PC-3 (cell line): Measurements from ENCODE around the gene TRAPPC13. TPM values are rescaled to one million over a fixed set of nuclear protein-coding genes. Genes with fewer than 3 reads are reported as not detected.
"Not testable (repeated sequence)": the region's sequence is repeated elsewhere in the genome, so short reads cannot be mapped to it uniquely, and the experiment has no call there.

Experiments
- ATAC-seq: fragments of 200-7000 bp; cut with Tn5 transposase; 2 replicates; pipeline ENCODE4 v1.9.1; 2020; ENCODE audit warnings: mild to moderate bottlenecking, moderate library complexity
- BruUV-seq: library from RNA; stranded (reverse); fragments of 400-500 nt; replicated peaks from 2 replicates; lab custom pipeline; 2021; lab: Mats Ljungman, UMichigan
- CTCF ChIA-PET: fragments of 300-600 bp; sonication (Branson Sonifier 250); formaldehyde crosslinking; loops from one replicate; lab custom pipeline; 2022; ENCODE audit warnings: antibody characterized with exemption; lab: Charles Lee
- POLR2A ChIA-PET: fragments of 300-600 bp; sonication (Branson Sonifier 250); formaldehyde crosslinking; loops from one replicate; lab custom pipeline; 2022; ENCODE audit warnings: antibody characterized with exemption; ENCODE audit not compliant: unreplicated experiment; lab: Charles Lee
- DNase-seq: peaks from one replicate; pipeline ENCODE4 v3.0.0-alpha.2; 2015
- H2AFZ ChIP-seq: fragments of 300-600 bp; sonication (generic); 2 replicates; pipeline ENCODE4 v1.6.0; 2016; ENCODE audit warnings: antibody characterized with exemption, low read length
- H3F3A ChIP-seq: fragments of 300-600 bp; sonication (generic); one replicate; pipeline ENCODE4 v1.6.0; 2017; ENCODE audit warnings: antibody characterized with exemption, low read length, control low read depth, mild to moderate bottlenecking; ENCODE audit not compliant: unreplicated experiment
- H3K27ac ChIP-seq: fragments of 300-600 bp; sonication (generic); 2 replicates; pipeline ENCODE4 v1.5.1; 2016; ENCODE audit warnings: mild to moderate bottlenecking, low read length
- H3K27me3 ChIP-seq: fragments of 300-600 bp; sonication (generic); 2 replicates; pipeline ENCODE4 v1.6.1; 2016; ENCODE audit warnings: low read length, mixed read lengths
- H3K36me3 ChIP-seq: fragments of 300-600 bp; sonication (generic); 2 replicates; pipeline ENCODE4 v1.6.1; 2016; ENCODE audit warnings: low read depth, mixed run types, low read length, mixed read lengths
- H3K4me1 ChIP-seq: fragments of 300-600 bp; sonication (generic); 2 replicates; pipeline ENCODE4 v1.5.1; 2016; ENCODE audit warnings: low read length; ENCODE audit not compliant: insufficient read depth
- H3K4me2 ChIP-seq: fragments of 300-600 bp; sonication (generic); 2 replicates; pipeline ENCODE4 v1.6.0; 2016; ENCODE audit warnings: low read length
- H3K4me3 ChIP-seq: fragments of 300-600 bp; sonication (generic); 2 replicates; pipeline ENCODE4 v1.5.1; 2016; ENCODE audit warnings: mild to moderate bottlenecking, low read length, mixed read lengths
- H3K79me2 ChIP-seq: fragments of 300-600 bp; sonication (generic); 2 replicates; pipeline ENCODE4 v1.6.1; 2017; ENCODE audit warnings: low read length, mixed read lengths
- H3K9ac ChIP-seq: fragments of 300-600 bp; sonication (generic); 2 replicates; pipeline ENCODE4 v1.6.0; 2016; ENCODE audit warnings: mild to moderate bottlenecking, low read length
- H3K9me2 ChIP-seq: fragments of 300-600 bp; sonication (generic); replicated peaks from 2 replicates; pipeline ENCODE4 v1.6.1; 2016; ENCODE audit warnings: mixed run types, low read length, mixed read lengths
- H3K9me3 ChIP-seq: fragments of 300-600 bp; sonication (generic); 2 replicates; pipeline ENCODE4 v1.6.1; 2016; ENCODE audit warnings: low read length, mixed read lengths
- H4K20me1 ChIP-seq: fragments of 300-600 bp; sonication (generic); 2 replicates; pipeline ENCODE4 v1.6.1; 2016; ENCODE audit warnings: low read length, mixed read lengths
- CTCF ChIP-seq: fragments of 300-600 bp; sonication (generic); conservative IDR thresholded peaks from 2 replicates; pipeline ENCODE4 v1.5.1; 2017; ENCODE audit warnings: antibody characterized with exemption, low read depth, mild to moderate bottlenecking, low read length
- EZH2 ChIP-seq: fragments of 300-600 bp; sonication (generic); IDR thresholded peaks from one replicate; pipeline ENCODE4 v1.6.1; 2017; ENCODE audit warnings: antibody characterized with exemption, mild to moderate bottlenecking, low read length; ENCODE audit not compliant: unreplicated experiment
- EZH2phosphoT487 ChIP-seq: fragments of 300-600 bp; sonication (generic); IDR thresholded peaks from 2 replicates; pipeline ENCODE4 v1.6.1; 2018; ENCODE audit warnings: mild to moderate bottlenecking, antibody characterized with exemption, low read length, borderline replicate concordance
- intact Hi-C: fragments of 100-400 bp; cut with micrococcal nuclease; formaldehyde crosslinking; loops from 2 replicates; pipeline ENCODE4 v1.9.0; 2023
- total RNA-seq: library from RNA; depleted of rRNA; stranded (reverse); fragments of >200 nt; gene quantifications from 2 replicates; pipeline ENCODE4 v1.2.3, GENCODE V29; 2014

The TRAPPC13 gene
- total RNA-seq, 1 experiment from 2014 or later, result 6.6 TPM

- H3K4me3 ChIP-seq, result no peak overlapping the region
- ChIA-PET CTCF (no interaction called here), POLR2A (no interaction called here)
- H3K9me2 ChIP-seq, result no peaks in the 10 kb centered on the region
- peaks cover 10% of the 10 kb centered on the region; the same call in 1 of the 2 replicates for H3K4me1 ChIP-seq
- no peaks in the 10 kb centered on the region for H3K36me3 ChIP-seq
- intact Hi-C loops, result no loop called here
- H3K27me3 ChIP-seq, result no peaks in the 10 kb centered on the region
- TF ChIP-seq EZH2phosphoT487 (no peak), CTCF (no peak), EZH2 (no peak)
- H3K27ac ChIP-seq, result no peak overlapping the region
- no TSS peak for BruUV-seq
- H3K9me3 ChIP-seq, result no peaks in the 10 kb centered on the region
- H3F3A ChIP-seq, result no peaks in the 10 kb centered on the region
- no peaks in the 10 kb centered on the region for H3K79me2 ChIP-seq
- DNase-seq, result no peak
- no peak for ATAC-seq
- 0 out of 2 replicates have a peak overlapping the region, but pooled peaks have one; percentile 13 for H3K4me2 ChIP-seq
- H3K9ac ChIP-seq, result no peak overlapping the region
- H4K20me1 ChIP-seq, result no peaks in the 10 kb centered on the region
- no peak overlapping the region for H2AFZ ChIP-seq
Measured at GRCh38 chr5:65612298-65612907, 12.4 kb upstream of the TRAPPC13 start.

DNA sequence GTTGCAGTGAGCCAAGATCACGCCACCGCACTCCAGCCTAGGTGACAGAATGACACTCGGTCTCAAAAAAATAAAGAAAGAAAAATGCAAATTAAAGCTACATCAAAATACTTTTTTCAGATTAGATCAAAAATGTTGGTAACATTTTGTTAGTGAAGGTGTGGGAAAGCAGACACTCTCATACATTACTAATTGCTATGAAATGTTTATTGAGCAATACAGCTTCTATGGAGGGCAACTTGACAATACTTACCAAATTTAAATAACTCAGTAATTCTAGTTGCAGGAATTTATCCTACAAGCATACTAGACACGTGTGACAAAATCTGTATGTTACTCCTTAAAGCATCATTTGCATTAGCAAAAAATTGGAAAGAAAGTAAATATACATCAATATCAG, 4.8 kb upstream of the TRAPPC13 start:
- Histone ChIP-seq H3K4me2 (no peak overlapping the region), H3K4me1 (0 out of 2 replicates have a peak, but pooled peaks cover 7% of the 10 kb centered on the region), H3K36me3 (no peaks in the 10 kb centered on the region), H4K20me1 (no peaks in the 10 kb centered on the region), H3K79me2 (peaks cover 21% of the 10 kb centered on the region), H3K9ac (no peak overlapping the region), H3K27me3 (no peaks in the 10 kb centered on the region), H3K9me3 (no peaks in the 10 kb centered on the region), H2AFZ (no peak overlapping the region), H3K4me3 (no peak overlapping the region), H3K27ac (no peak overlapping the region), H3F3A (no peaks in the 10 kb centered on the region), H3K9me2 (no peaks in the 10 kb centered on the region)
- ATAC-seq (no peak), DNase-seq (no peak)
- CTCF ChIA-PET, result no interaction called here
- intact Hi-C loops, result no loop called here
- TF ChIP-seq EZH2phosphoT487 (no peak), EZH2 (no peak), CTCF (no peak)
- BruUV-seq, result no TSS peak
- POLR2A ChIA-PET, result no interaction called here

DNA sequence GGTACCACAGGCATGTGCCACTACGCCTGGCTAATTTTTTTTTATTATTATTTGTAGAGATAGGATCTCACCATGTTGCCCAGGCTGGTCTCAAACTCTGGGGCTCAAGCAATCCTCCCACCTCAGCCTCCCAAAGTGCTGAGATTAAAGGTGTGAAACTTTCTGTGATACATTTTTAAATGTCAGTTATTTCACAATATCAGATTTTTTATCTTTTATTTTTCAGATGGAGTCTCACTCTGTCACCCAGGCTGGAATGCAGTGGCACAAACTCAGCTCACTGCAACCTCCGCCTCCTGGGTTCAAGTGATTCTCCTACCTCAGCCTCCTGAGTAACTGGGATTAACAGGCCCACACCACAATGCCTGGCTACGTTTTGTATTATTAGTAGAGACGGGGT, 2.9 kb upstream of the TRAPPC13 start:
- H2AFZ ChIP-seq, H3K27me3 ChIP-seq, H3K4me1 ChIP-seq, H3K9ac ChIP-seq, H4K20me1 ChIP-seq, DNase-seq, H3K9me3 ChIP-seq, ATAC-seq, CTCF ChIA-PET, intact Hi-C loops, H3K9me2 ChIP-seq, H3K27ac ChIP-seq, H3K36me3 ChIP-seq, H3F3A ChIP-seq, BruUV-seq, H3K4me2 ChIP-seq, H3K4me3 ChIP-seq: not testable (repeated sequence)
- POLR2A ChIA-PET, result interaction anchor here (0.6 kb wide), 1 partner anchor 9 kb away, joined by 4 read pairs; no protein-coding TSS in a partner anchor
- H3K79me2 ChIP-seq, result peaks cover 38% of the 10 kb centered on the region
